ENCODE measurements around the gene TIGD1.

Gene TIGD1

DNA sequence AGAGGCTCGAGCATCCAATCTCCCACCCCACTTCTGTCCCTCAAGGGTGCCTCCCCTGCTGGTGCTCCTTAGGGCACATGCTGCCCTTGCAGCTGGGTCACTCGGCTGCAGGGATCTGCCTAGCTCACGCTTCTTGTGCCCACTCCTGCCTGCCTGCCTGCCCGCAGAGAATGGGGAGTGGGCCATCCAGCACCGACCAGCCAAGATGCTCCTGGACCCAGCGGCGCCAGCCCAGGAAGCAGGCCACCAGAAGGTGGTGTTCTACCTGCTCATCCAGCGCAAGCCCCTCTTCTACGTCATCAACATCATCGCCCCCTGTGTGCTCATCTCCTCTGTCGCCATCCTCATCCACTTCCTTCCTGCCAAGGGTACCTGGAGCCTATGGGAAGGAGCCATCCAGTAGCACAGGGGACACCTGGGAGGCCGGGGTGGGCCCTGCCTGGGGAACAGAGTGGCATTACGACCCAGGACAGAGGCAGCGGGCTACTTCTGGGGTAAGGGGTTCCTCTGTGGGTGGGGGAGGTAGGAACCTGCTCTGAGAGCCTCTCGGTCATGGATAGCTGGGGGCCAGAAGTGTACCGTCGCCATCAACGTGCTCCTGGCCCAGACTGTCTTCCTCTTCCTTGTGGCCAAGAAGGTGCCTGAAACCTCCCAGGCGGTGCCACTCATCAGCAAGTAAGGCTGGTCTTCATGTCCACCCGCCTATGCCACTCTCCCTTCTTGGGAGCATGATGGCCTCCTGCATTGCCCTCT, 7.5 kb downstream of the TIGD1 start:
- H3K27ac ChIP-seq (ENCODE audit: low read length): no peak overlapping the region
- TF ChIP-seq EZH2 (optimal IDR thresholded peaks at IDR 0.05; ENCODE audit: low read depth, low read length) (no peak), EZH2phosphoT487 (IDR thresholded peaks at IDR 0.05; ENCODE audit: low read length) (no peak)
- TF ChIP-seq, protein P1, sequence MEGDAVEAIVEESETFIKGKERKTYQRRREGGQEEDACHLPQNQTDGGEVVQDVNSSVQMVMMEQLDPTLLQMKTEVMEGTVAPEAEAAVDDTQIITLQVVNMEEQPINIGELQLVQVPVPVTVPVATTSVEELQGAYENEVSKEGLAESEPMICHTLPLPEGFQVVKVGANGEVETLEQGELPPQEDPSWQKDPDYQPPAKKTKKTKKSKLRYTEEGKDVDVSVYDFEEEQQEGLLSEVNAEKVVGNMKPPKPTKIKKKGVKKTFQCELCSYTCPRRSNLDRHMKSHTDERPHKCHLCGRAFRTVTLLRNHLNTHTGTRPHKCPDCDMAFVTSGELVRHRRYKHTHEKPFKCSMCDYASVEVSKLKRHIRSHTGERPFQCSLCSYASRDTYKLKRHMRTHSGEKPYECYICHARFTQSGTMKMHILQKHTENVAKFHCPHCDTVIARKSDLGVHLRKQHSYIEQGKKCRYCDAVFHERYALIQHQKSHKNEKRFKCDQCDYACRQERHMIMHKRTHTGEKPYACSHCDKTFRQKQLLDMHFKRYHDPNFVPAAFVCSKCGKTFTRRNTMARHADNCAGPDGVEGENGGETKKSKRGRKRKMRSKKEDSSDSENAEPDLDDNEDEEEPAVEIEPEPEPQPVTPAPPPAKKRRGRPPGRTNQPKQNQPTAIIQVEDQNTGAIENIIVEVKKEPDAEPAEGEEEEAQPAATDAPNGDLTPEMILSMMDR (IDR thresholded peaks at IDR 0.05; ENCODE audit: low read length): no peak
- H3K79me2 ChIP-seq (ENCODE audit: low read length): no peaks in the 10 kb centered on the region
- H3K9me2 ChIP-seq (replicated peaks; ENCODE audit: insufficient read depth, low read length): no peaks in the 10 kb centered on the region
- no peak for DNase-seq
- no peak overlapping the region for H3K9ac ChIP-seq (ENCODE audit: low read length)
- H4K20me1 ChIP-seq (ENCODE audit: insufficient read depth, low read length): no peaks in the 10 kb centered on the region
- H3K4me1 ChIP-seq (ENCODE audit: low read length): no peaks in the 10 kb centered on the region
- no peaks in the 10 kb centered on the region for H3F3A ChIP-seq (ENCODE audit: insufficient read depth, low read length)
- no peak overlapping the region for H3K4me3 ChIP-seq (ENCODE audit: low read length)
- H3K4me2 ChIP-seq (ENCODE audit: low read depth, low read length): no peak overlapping the region
- H3K9me3 ChIP-seq (replicated peaks; ENCODE audit: insufficient read depth, low read length): no peaks in the 10 kb centered on the region
- H3K27me3 ChIP-seq (replicated peaks; ENCODE audit: insufficient read depth, low read length): peaks cover 5% of the 10 kb centered on the region; the same call in 1 of the 2 replicates
- H3K36me3 ChIP-seq (replicated peaks; ENCODE audit: insufficient read depth, low read length): no peaks in the 10 kb centered on the region
- H2AFZ ChIP-seq (ENCODE audit: low read length): no peak overlapping the region

DNA sequence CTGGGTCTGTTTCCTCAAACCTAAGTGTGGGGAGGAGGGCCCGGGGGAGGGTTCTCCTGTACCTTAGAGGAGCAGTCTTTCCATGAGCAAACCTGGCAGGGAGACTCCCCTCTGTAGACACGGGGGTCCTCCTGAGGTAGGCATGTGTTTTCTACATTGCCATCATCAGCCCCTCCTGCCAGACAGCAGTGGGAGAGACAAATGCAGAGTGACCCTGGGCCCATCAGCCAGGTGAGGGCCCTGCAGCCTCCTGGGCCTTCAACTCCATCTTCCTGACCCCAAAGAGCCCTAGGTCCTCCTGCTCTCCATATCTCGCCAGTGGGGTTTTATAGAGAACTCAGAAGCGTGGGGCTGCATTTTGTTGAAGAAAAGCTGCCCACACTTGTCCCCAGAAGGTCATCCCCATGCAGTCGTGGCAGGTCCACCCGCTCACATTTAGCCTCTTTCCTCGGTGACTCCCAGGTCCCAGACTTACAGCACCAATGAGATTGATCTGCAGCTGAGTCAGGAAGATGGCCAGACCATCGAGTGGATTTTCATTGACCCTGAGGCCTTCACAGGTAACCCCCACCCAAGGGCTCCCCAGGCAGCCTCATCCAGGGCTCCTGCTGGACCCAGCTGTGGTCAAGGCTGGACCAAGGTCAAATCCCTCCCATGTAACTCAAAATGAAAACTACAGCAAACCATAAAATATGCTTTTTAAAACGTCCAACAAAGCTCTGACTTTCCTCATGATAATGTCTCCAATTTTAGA, 8.2 kb downstream of the TIGD1 start:
- H3K36me3 ChIP-seq (replicated peaks; ENCODE audit: insufficient read depth, low read length): no peaks in the 10 kb centered on the region
- H2AFZ ChIP-seq (ENCODE audit: low read length): no peak overlapping the region
- no peaks in the 10 kb centered on the region for H4K20me1 ChIP-seq (ENCODE audit: insufficient read depth, low read length)
- no peak overlapping the region for H3K9ac ChIP-seq (ENCODE audit: low read length)
- no peak overlapping the region for H3K4me3 ChIP-seq (ENCODE audit: low read length)
- no peak overlapping the region for H3K27ac ChIP-seq (ENCODE audit: low read length)
- H3K27me3 ChIP-seq (replicated peaks; ENCODE audit: insufficient read depth, low read length): peaks cover 5% of the 10 kb centered on the region; the same call in 1 of the 2 replicates
- H3K4me2 ChIP-seq (ENCODE audit: low read depth, low read length): no peak overlapping the region
- no peak for TF ChIP-seq EZH2 (optimal IDR thresholded peaks at IDR 0.05; ENCODE audit: low read depth, low read length)
- no peaks in the 10 kb centered on the region for H3K4me1 ChIP-seq (ENCODE audit: low read length)
- no peak for DNase-seq
- H3K79me2 ChIP-seq (ENCODE audit: low read length): no peaks in the 10 kb centered on the region
- no peaks in the 10 kb centered on the region for H3K9me2 ChIP-seq (replicated peaks; ENCODE audit: insufficient read depth, low read length)
- no peaks in the 10 kb centered on the region for H3F3A ChIP-seq (ENCODE audit: insufficient read depth, low read length)
- no peaks in the 10 kb centered on the region for H3K9me3 ChIP-seq (replicated peaks; ENCODE audit: insufficient read depth, low read length)

DNA sequence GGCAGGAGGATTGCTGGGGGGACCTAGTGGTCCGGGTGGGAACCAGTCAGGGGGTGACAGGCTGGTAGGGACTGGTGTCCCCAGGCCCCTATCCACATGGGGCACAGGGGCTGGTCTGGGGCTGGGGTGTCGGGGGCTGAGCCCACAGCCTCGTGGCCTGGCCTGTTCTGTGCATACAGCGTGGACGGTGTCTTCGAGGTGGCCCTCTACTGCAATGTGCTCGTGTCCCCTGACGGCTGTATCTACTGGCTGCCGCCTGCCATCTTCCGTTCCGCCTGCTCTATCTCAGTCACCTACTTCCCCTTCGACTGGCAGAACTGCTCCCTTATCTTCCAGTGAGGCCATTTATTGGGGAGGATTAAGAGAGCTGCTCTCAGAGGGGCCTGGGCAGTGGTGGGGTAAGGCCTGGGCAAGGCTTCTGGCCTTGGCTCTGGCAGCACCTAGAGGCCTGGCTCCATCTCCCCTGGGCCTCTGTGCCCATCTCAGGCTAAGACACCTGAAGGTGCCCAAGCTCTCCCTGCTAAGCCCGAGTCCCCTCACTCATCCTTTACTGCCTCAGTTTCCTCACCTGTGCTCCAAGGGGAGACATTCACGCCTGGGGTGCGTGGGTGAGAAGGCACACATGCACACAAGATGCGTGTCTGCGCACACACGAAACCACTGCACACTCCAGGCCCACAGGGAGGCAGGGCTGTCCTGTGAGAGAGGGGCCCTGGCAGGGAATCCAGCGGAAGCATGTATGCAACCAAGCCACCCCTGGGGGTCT, 9.0 kb downstream of the TIGD1 start:
- no peak for TF ChIP-seq EZH2phosphoT487 (IDR thresholded peaks at IDR 0.05; ENCODE audit: low read length)
- TF ChIP-seq EZH2 (optimal IDR thresholded peaks at IDR 0.05; ENCODE audit: low read depth, low read length): no peak
- TF ChIP-seq, protein P1 (IDR thresholded peaks at IDR 0.05; ENCODE audit: low read length): no peak
- Histone ChIP-seq H3F3A (ENCODE audit: insufficient read depth, low read length) (no peaks in the 10 kb centered on the region), H4K20me1 (ENCODE audit: insufficient read depth, low read length) (no peaks in the 10 kb centered on the region), H3K9ac (ENCODE audit: low read length) (no peak overlapping the region), H3K36me3 (replicated peaks; ENCODE audit: insufficient read depth, low read length) (no peaks in the 10 kb centered on the region), H3K4me3 (ENCODE audit: low read length) (no peak overlapping the region), H2AFZ (ENCODE audit: low read length) (no peak overlapping the region), H3K4me2 (ENCODE audit: low read depth, low read length) (no peak overlapping the region), H3K9me2 (replicated peaks; ENCODE audit: insufficient read depth, low read length) (no peaks in the 10 kb centered on the region), H3K27me3 (replicated peaks; ENCODE audit: insufficient read depth, low read length) (peaks cover 5% of the 10 kb centered on the region; the same call in 1 of the 2 replicates), H3K9me3 (replicated peaks; ENCODE audit: insufficient read depth, low read length) (no peaks in the 10 kb centered on the region), H3K79me2 (ENCODE audit: low read length) (no peaks in the 10 kb centered on the region), H3K27ac (ENCODE audit: low read length) (no peak overlapping the region), H3K4me1 (ENCODE audit: low read length) (no peaks in the 10 kb centered on the region)
- DNase-seq: no peak

Data from MM.1S (cell line).